ENCODE results near the gene ERC2.

GRCh38 chr3:55903680-55904079 lies 564.6 kb downstream of the ERC2 start:
- TF ChIP-seq CTCF (conservative IDR thresholded peaks at IDR 0.05 in 1 of 2, IDR thresholded peaks at IDR 0.05 in 1 of 2; ENCODE audit: extremely low read depth in 1 of 2, insufficient read depth in 1 of 2, low read depth in 1 of 2, low read length in 2 of 2) (no peak), EZH2 (IDR thresholded peaks at IDR 0.05; ENCODE audit: borderline replicate concordance, low read length) (no peak)

Data from mammary epithelial cell (primary cell).